Smooth muscle cell of trachea (primary cell): ENCODE measurements around the gene RFPL4AL1. TPM values are rescaled to one million over a fixed set of nuclear protein-coding genes. Genes with fewer than 3 reads are reported as not detected.

Experiments
- total RNA-seq: library from RNA; depleted of rRNA; stranded (reverse); fragments of >200 nt; gene quantifications from 2 replicates; pipeline ENCODE4 v1.2.1, GENCODE V29; 2014

RFPL4AL1 gene
- total RNA-seq = not detected in 2 replicates

GRCh38 chr19:55768818-55769217, at the start of gene RFPL4AL1:
TSS of gene RFPL4AL1 (plus strand) at chr19:55769118. CDS start at chr19:55771805, 2,687 bp downstream.

DNA sequence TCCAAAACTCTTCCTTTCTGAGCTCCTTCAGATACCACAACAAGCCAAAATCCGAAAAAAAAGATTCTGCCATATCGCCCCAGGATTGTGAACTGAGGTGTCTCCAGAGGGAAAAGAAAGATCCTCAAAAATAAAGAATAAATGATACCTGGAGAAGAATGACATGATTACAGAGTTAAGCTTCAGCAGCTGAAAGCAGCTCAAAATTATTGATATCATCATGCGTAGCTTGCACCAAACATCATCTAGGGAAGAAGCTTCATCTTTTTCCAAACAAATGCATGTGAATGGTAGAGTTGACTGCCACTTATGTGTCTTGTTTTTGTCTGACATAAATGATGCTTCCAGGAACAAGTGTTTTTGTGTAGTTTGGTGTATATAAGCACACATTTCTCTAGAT, 30.6 kb upstream of the RFPL4AL1 start, which contains the start of gene NLRP9:
Gene NLRP9, minus strand, starts transcription at position 101 of the 400 bp plus-strand sequence. Its CDS starts 28 bp downstream, at position 73.

DNA sequence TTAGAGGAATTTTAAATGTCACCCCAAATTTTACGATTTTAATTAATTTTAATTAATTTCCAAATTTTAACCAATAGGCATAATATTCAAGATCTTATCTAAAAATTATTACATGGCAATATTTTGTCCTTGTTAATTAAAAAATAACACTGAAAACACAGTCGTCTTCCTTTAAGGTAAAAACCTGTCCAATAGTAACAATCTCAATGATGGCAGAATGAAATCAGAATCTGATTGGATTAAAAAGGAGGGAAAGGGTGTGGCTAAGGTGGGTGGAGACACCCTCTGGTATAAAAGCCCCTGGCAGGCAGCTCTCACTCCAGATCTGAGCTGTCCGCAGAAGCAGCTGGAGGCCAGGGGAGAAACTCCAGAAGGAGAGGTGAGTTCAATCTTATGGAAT, 10.1 kb upstream of the RFPL4AL1 start, which contains the start of gene RFPL4A:
Gene RFPL4A, plus strand, starts transcription at position 301 of the 400 bp plus-strand sequence. CDS start 2,704 bp downstream, outside the sequence.

Other genes with a start within 250 kb of the RFPL4AL1 start
- 0.17 TPM in 1 of 2 replicates, not detected in the other for gene SBK2, start 232.0 kb upstream of the RFPL4AL1 start, total RNA-seq
- 0.44 TPM in 1 of 2 replicates, not detected in the other for gene SBK3, start 223.6 kb upstream of the RFPL4AL1 start, total RNA-seq
- 5.2 and 9.3 TPM in 2 replicates for gene ZNF579, start 188.3 kb upstream of the RFPL4AL1 start, total RNA-seq
- gene FIZ1, start 169.6 kb upstream of the RFPL4AL1 start, total RNA-seq = 3.8 and 5.2 TPM in 2 replicates
- gene ZNF524, start 168.8 kb upstream of the RFPL4AL1 start, total RNA-seq = 8.9 and 21.0 TPM in 2 replicates
- 3.5 and 3.9 TPM in 2 replicates for gene ZNF865, start 163.5 kb upstream of the RFPL4AL1 start, total RNA-seq
- gene ZNF784, start 144.6 kb upstream of the RFPL4AL1 start, total RNA-seq = 4.7 and 4.8 TPM in 2 replicates
- gene ZNF580, start 128.1 kb upstream of the RFPL4AL1 start, total RNA-seq = 4.2 and 6.3 TPM in 2 replicates
- gene ZNF581, start 125.5 kb upstream of the RFPL4AL1 start, total RNA-seq = 17.2 and 31.8 TPM in 2 replicates
- gene CCDC106, start 120.9 kb upstream of the RFPL4AL1 start, total RNA-seq = 12.8 and 13.4 TPM in 2 replicates
- gene U2AF2, start 114.1 kb upstream of the RFPL4AL1 start, total RNA-seq = 100 and 116 TPM in 2 replicates
- gene EPN1, start 93.9 kb upstream of the RFPL4AL1 start, total RNA-seq = 83.7 and 153 TPM in 2 replicates
- not detected in 2 replicates for gene NLRP9, start 30.7 kb upstream of the RFPL4AL1 start, total RNA-seq
- not detected in 2 replicates for gene RFPL4A, start 10.0 kb upstream of the RFPL4AL1 start, total RNA-seq
- under 0.01 TPM in 1 of 2 replicates, not detected in the other for gene NLRP11, start 62.9 kb downstream of the RFPL4AL1 start, total RNA-seq
- not detected in 2 replicates for gene NLRP4, start 67.4 kb downstream of the RFPL4AL1 start, total RNA-seq
- not detected in 2 replicates for gene NLRP13, start 163.2 kb downstream of the RFPL4AL1 start, total RNA-seq
- gene NLRP8, start 178.7 kb downstream of the RFPL4AL1 start, total RNA-seq = not detected in 2 replicates
- not detected in 2 replicates for gene NLRP5, start 217.7 kb downstream of the RFPL4AL1 start, total RNA-seq